Fibroblast of villous mesenchyme (primary cell): ENCODE measurements around the gene MPHOSPH10. TPM values are rescaled to one million over a fixed set of nuclear protein-coding genes. Genes with fewer than 3 reads are reported as not detected.

Experiments used
- DNase-seq: peaks from one replicate; pipeline ENCODE4 v3.0.0-alpha.2; 2010; ENCODE audit warnings: low read depth
- H3K4me3 ChIP-seq: 2 replicates; pipeline ENCODE4 v1.5.1; 2011; ENCODE audit warnings: low read depth, mild to moderate bottlenecking, low read length
- CTCF ChIP-seq: IDR thresholded peaks from 2 replicates; pipeline ENCODE4 v1.5.1; 2012; ENCODE audit warnings: low read depth, mild to moderate bottlenecking, low read length; ENCODE audit not compliant: insufficient read depth
- total RNA-seq: library from RNA; depleted of rRNA; stranded (reverse); fragments of >200 nt; gene quantifications from 2 replicates; pipeline ENCODE4 v1.2.3, GENCODE V29; 2012

MPHOSPH10 gene
- total RNA-seq, 1 donor = 18.1 TPM

GRCh38 chr2:71120195-71120594 is 10.2 kb upstream of the MPHOSPH10 start:
- H3K4me3 ChIP-seq = no peak overlapping the region
- TF ChIP-seq CTCF = no peak
- DNase-seq = no peak

- DNase-seq = no peak
- TF ChIP-seq CTCF = no peak
- H3K4me3 ChIP-seq = no peak overlapping the region
Observed at GRCh38 chr2:71121479-71121878, 9.0 kb upstream of the MPHOSPH10 start.

GRCh38 chr2:71122387-71123298 is 7.8 kb upstream of the MPHOSPH10 start:
- no peak for TF ChIP-seq CTCF
- no peak overlapping the region for H3K4me3 ChIP-seq
- no peak for DNase-seq

- TF ChIP-seq CTCF = no peak
- no peak overlapping the region for H3K4me3 ChIP-seq
- no peak for DNase-seq
Observed at GRCh38 chr2:71125506-71126294, 4.7 kb upstream of the MPHOSPH10 start.

- DNase-seq = no peak
- TF ChIP-seq CTCF = no peak
Observed at GRCh38 chr2:71126957-71127356, 3.5 kb upstream of the MPHOSPH10 start.

GRCh38 chr2:71129114-71129901 is 1.1 kb upstream of the MPHOSPH10 start:
- no peak for TF ChIP-seq CTCF
- peak overlapping the region; percentile 89 for H3K4me3 ChIP-seq
- DNase-seq = peak; percentile 6

More at GRCh38 chr2:71126957-71127356, 3.5 kb upstream of the MPHOSPH10 start:
- H3K4me3 ChIP-seq = no peak overlapping the region
